Measurements from ENCODE around the gene IQSEC1.

DNA sequence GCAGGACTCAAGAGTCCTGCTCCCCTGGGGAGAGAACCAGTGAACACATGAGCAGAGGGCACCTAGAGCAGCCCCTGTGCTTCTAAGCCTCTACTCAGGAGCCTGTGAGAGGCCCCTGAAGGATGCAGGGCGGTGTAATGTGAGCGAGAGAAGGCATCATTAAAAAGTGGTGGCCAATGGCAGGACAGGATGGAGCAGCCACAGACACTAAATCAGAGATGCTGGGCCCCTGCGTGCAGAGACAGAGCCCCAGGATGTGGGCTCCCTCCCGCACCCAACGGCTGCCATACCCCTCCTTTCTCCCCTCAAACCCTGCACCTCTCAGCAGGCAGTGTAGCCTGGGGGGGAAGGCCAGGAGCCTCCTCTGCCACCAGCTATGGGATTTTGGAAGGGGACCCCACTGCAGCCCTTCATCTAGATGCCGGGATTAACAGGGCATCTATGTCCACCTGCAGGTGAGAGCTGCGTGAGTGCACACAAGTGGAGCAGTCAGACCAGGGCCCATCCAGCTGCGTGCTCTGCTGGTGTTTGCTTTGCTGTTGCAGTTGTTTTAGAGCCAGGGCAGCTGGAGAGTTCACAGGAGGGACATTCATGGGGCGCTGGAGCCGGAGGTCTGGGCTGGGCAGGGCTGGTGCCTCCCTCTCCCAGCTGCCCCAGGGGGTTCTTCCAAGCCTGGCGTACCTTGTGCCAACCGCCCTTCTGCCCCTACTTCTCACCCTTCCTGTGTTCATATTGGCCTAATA, 5.1 kb upstream of the IQSEC1 start:
- no peak for TF ChIP-seq MYC (IDR thresholded peaks at IDR 0.05; ENCODE audit: borderline replicate concordance, low read length)
- TF ChIP-seq CHD2 (IDR thresholded peaks at IDR 0.05; ENCODE audit: low read length, partially characterized antibody): no peak
- no peak for TF ChIP-seq ZFP36 (IDR thresholded peaks at IDR 0.05; ENCODE audit: borderline replicate concordance, partially characterized antibody)
- TF ChIP-seq, protein P1, sequence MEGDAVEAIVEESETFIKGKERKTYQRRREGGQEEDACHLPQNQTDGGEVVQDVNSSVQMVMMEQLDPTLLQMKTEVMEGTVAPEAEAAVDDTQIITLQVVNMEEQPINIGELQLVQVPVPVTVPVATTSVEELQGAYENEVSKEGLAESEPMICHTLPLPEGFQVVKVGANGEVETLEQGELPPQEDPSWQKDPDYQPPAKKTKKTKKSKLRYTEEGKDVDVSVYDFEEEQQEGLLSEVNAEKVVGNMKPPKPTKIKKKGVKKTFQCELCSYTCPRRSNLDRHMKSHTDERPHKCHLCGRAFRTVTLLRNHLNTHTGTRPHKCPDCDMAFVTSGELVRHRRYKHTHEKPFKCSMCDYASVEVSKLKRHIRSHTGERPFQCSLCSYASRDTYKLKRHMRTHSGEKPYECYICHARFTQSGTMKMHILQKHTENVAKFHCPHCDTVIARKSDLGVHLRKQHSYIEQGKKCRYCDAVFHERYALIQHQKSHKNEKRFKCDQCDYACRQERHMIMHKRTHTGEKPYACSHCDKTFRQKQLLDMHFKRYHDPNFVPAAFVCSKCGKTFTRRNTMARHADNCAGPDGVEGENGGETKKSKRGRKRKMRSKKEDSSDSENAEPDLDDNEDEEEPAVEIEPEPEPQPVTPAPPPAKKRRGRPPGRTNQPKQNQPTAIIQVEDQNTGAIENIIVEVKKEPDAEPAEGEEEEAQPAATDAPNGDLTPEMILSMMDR (IDR thresholded peaks at IDR 0.05): no peak
- TF ChIP-seq RFX5 (IDR thresholded peaks at IDR 0.05): no peak
- TF ChIP-seq CHD4 (IDR thresholded peaks at IDR 0.05; ENCODE audit: borderline replicate concordance): no peak
- no peak for TF ChIP-seq SREBF2 (IDR thresholded peaks at IDR 0.05)
- no peak for TF ChIP-seq REST (IDR thresholded peaks at IDR 0.05)
- no peak for TF ChIP-seq PHF8 (IDR thresholded peaks at IDR 0.05; ENCODE audit: borderline replicate concordance, low read depth)
- TF ChIP-seq MAX (IDR thresholded peaks at IDR 0.05): no peak
- TF ChIP-seq KDM1A (IDR thresholded peaks at IDR 0.05; ENCODE audit: low read depth): no peak

Data from A549 (cell line).